Suppressor macrophage treated with lipopolysaccharide for 1 hour (primary cell): ENCODE results near the gene RPA1.
"Not testable (repeated sequence)": the region's sequence is repeated elsewhere in the genome, so short reads cannot be mapped to it uniquely, and the experiment has no call there.

Experiments used
- DNase-seq, 3 donors: peaks; one replicate each; pipeline ENCODE4 v3.0.0-alpha.2; 2020 to 2022

RPA1 gene

DNA sequence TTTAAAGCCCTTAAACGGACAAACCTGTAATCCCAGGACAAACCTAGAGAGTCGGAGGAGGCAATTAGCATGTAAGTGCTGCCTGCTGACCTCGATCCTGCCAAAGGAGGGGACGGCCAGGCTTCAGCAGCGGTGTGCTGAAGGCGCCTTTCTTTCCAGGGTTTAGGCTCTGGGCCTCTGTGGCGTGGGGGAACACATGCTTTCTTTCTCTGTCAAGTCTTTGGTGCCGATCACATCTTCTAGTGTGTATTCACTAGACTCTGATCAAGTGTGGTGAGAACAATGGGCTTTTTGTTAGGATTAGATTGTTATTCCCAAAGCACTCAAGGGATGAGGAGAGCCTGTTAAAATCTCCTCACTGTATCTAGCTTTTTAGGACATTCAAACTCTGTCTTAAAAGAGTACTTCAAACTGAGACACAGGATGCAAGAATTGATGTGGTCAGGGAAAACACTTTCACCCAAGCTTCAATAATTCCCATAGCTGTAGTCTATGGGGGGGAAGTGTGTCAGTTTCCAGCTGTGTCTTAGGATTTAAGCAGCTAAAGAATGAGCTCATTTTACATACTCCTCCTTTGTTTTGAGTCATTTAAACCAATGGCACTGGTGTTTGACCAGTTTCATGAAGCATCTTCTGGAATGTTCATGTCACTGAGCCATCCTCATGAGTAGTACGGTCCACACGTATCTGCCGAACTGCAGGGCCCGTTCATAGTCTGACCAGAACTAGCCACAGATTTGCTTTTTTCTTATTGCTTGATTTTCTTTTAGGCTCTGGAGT is 51.2 kb downstream of the RPA1 start:
- DNase-seq: no peak

DNA sequence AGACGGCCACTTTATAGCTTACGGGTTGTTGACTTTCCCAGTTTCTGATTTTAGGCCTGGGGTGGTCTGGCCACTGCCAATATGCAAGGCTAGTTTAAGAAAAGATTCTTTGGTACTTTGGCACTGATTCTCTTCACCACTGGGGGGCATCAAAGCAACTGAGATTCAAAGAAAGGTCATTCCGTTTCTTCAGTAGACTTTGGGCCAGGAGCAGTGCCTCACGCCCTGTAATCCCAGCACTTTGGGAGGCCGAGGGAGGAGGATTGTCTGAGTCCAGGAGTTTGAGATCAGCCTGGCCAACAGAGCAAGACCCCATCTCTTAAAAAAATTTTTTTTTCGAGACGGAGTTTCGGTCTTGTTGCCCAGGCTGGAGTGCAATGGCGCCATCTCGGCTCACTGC is 53.0 kb downstream of the RPA1 start:
- peak; percentile 54 to 58 (median 56) for DNase-seq

DNA sequence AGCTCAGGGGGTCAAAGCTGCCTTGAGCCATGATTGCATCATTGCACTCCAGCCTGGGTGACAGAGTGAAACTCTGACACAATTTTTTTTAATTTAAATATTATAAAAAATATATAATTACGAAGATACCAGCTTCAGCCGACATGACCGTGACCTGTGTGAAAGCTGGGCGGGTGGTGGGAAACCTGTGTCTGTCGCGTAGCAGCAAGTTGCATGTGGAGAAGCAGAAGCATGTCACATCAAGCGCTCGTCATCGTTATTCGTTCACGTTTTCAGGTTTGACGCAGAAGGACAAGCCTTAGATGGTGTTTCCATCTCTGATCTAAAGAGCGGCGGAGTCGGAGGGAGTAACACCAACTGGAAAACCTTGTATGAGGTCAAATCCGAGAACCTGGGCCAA is 53.7 kb downstream of the RPA1 start:
- DNase-seq: no peak

DNA sequence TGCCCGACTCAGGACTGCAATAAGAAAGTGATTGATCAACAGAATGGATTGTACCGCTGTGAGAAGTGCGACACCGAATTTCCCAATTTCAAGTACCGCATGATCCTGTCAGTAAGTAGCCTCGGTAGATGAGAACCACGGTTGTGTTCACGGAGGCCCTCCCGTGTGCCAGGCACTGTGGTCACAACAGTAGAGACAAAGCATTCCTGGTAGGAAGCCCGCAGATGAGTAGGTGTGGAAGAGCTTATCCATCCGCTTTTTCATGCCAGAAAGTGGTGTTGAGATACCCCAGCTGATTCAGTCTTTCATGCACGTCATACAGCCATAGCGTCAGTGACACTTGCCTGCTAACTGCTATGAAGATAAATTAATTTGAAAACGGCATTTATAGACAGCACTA is 58.9 kb downstream of the RPA1 start:
- no peak for DNase-seq

DNA sequence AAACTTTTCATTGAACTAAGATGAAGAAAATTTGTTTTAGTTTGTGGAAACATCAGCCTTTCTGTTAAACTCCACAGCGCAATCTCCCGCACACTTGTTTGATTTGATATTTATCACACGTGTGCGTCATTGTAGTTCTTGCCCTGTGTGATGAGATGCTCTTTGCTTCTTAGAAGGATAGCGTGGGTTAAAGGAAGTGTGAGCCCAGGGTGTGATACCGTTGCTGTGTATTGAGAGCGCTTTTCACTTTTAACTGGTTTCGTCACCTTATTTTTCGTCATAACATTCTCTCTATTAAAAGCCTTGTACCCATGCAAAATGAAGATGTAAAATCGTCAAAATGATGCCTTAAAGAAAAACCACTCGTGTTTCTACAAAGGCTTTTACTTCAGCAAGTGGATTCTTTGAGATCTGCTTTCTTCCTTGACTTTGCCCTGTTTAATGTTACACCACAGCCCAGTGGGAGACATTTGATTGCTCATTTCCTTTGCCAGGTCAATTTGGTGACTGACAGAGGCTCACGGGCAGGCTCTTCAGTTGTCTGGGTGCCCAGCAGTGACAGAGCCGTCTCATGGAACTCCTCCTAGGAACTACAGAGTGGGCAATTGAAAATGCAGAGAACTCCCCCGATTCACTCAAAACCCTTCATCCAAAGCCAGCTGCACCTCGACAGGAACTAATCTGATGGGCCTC is 61.1 kb downstream of the RPA1 start:
- DNase-seq: no peak

DNA sequence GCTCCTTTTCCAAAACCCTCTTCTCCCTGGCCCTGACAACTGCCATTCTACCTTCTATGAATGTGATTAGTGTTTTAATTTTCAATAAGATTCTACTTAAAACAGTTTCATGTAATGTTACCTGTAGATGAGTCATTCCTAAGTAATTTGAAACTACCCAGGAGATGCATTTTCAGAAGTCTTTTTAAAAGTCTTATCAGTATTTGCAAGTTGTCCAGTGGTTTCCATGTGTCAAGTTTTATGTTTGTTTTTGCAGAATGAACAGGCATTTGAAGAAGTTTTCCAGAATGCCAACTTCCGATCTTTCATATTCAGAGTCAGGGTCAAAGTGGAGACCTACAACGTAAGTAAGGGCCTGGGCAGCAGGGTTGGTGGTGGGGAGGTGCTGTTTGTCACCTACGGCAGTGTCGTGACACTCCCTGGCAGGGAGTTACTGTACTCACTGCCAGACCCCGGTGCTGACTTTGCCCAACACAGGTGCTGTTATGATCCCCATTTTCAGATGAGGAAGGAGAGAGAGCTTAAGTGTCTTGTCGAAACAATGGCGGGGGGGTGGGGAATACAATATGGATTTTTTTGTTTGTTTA is 65.0 kb downstream of the RPA1 start:
- no peak for DNase-seq

DNA sequence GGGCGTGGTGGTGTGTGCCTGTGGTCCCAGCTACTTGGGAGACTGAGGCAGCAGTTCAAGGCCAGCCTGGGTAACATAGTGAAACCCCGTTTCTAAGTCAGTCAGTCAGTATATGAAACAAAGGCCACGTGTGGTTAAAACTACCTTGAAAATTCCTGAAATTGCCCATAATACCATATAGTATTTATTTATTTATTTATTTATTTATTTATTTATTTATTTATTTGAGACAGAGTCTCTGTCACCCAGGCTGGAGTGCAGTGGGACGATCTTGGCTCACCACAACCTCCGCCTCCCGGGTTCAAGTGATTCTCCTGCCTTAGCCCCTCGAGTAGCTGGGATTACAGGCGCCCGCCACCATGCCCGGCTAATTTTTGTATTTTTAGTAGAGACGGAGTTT is 65.7 kb downstream of the RPA1 start:
- not testable (repeated sequence) for DNase-seq

DNA sequence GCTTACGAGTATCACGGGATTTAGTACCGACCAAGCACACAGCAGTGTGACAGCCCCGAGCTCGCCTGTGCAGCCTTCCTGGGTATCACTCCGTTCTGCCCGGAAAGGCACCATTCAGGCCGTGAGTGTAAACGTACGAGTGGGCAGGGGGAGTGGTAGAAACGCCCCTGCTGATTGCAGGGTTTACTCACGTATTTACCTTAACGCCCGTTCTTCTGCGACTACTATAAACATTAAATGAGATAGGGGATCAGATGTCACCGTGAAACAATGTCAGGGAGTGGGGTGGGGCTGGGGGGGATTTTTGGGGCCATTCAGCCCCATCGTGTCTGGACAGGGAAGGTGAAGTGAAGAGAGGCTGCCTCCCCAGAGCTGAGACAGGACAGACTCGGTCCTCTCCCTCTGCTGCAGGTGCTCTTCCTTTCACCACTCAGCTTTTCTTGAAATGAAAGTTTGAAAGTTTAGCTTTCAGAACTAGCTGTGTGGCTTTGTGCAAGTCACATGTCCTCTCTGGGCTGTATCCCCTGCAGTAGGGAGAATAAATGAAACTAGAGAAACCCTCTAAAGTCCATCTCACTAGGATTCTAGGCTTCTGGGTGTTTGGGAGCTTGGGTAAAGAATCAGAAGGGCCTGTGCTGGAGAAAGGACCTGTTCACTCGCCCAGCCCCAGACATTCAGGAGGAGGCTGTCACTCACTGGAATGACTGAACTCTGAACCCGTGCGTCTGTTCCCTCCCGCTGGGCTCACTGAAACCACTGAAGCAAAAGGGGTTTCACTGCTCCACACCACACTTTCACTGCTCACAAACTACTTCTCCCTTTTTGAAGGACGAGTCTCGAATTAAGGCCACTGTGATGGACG is 66.7 kb downstream of the RPA1 start:
- no peak for DNase-seq

DNA sequence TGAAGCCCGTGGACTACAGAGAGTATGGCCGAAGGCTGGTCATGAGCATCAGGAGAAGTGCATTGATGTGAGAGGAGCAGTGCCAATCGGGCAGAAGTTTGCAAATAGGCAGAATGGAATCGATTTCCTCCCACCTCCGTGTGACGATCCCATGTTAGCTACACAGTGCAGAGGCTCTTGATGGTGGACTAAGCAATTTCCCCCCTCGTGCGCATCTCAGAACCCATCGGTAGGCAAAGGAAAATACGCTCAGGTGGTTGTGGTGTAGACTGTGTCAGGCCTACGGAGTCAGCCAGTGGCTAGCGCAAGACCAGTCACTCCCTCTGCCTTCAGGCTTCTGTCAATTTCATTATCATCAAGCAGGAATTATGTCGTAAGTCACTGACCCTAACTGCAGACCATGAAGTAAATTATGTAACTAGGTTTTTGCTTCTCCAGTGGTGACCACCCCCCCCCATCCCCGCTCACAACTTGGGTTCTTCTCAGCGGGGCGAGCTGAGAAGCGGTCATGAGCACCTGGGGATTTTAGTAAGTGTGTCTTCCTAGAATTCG is 67.4 kb downstream of the RPA1 start:
- DNase-seq: no peak

DNA sequence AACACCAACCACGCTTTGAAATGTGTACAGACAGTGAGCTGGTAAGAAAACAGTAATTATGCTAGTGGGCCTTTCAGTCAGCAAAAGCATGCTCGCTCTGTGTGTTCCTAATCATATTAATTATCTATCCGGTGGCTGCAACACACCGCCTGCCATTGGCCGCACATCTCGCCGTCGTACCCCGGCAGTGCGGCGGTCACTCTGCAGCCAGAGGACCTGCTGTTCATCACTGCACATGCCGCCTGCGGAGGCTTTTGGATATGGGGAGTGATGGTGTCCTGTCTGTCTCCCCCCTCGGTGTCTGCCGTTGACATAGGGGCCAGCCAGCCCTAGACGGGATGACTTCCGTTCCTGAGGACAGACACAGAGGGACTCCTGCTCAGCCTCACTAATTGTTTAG is 68.5 kb downstream of the RPA1 start:
- no peak for DNase-seq

DNA sequence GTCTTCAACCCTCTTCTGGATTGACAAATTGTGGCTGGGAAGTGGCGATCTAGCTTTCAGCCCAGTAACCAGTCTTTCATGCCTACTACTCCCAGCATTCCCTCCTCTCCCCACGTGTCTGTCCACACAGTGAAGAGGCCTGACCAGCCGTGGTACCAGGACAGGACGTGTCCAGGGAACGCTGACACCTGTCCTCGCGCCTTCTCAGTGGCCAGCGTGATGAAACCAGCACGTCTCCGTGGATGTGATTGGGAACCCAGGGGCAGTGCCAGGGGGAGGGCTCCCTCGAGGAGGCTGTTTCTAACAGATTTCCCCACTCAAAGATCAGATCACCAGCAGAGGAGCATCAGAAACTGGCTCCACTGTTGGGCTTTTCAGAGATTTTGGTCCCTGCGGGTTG is 69.1 kb downstream of the RPA1 start:
- no peak for DNase-seq

DNA sequence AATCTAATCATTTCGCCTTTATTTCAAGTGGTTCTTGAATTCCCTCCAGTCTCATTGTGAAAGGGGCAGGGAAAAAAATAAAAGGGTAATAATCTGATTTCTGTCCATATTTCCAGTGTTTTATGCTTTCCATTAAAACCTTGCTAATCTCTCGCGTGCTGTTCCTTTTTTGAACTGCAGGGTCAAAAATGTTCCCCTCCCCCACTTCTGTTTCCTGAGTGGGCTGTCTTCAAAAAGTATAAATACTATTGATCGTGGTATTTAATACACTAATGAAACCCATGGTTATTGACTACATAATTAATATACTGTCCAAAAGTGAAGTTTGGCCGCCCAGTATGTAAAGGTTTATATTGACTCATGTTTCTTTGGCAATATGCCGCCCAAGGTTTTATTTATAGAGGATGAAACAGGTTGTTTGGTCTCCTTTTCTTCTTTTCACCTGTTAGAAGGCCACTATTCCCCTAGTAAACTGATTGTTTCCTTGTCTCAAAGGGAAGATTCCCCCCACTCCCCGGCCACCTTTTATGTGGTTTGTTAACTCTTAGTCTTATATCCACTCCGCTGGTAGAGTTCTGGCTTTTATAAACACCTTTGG is 69.7 kb downstream of the RPA1 start:
- no peak for DNase-seq

DNA sequence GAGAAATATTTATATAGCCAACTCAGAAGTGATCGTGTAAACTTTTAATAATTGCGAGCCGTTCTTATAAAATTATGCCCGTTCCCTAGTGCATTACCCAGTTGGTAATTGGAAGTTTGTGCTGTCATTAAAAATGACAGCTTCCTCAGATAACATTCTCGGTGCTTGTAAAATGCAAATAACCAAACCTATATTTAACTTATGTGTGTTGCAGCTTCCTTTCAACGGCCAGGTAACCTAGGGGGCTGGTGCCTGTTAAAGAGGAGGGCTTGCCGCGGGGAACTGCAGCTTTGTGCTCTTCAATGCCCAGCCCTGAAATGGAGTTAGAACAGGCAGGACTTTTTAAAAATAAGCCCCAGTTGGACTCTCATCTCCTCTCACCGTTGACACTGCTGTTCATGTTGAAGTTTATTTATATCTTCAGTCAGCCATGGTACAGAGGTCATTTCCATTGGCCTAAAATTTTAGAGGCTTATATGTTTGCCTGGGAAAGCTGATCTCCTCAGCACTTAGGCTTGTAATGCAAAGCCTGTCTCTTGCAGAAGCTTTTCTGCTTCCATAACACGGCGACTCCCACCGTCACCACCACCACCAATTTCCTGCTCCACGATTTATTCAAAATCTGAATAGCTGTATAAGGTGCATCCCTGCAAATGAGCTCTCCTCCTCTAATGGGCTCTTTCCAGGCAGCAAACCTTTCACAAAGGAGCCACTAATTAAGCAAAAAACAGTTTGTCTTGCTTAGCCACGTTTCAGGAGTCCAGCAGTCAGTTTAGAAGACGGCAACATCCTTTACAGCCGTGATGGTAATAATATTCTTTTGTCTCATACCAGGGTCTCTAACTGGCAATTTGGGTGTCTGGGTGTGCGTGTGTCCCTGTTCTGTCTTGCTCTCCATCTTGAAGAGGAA is 74.7 kb downstream of the RPA1 start:
- DNase-seq: no peak

DNA sequence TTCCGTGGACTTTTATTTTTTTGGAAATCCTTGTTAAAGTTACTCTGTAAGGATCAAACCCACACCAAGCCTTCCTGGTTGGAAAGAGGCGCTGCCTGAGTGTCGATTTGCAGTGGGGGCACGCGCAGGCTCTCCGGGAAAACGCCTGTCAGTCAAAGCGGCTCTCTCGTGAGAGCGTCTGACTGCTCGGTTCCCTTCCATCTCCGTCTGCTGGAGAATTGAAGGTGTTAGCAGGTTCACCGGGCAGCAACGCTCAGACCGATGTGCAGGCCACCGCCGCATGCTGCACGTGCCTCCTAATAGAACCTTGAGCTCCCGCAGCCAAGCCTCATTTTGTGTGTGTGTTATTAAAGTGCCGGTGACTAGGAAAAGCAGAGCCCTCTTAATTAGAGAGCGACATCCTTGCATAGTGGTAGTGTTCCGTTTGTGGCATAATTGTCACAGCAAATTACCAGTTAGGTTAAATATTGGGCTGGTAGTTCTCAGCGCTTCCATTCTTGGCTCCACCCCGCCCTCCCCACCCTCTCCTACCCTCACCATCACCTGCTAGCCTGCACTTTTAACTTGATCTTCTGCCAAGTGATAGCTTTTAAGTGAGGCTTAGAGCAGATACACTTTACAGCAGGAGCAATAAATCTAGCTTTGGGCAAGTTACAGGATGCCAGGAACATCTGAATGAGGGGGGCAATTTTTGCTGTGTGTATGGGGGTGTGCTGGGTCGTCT is 75.5 kb downstream of the RPA1 start:
- no peak for DNase-seq

DNA sequence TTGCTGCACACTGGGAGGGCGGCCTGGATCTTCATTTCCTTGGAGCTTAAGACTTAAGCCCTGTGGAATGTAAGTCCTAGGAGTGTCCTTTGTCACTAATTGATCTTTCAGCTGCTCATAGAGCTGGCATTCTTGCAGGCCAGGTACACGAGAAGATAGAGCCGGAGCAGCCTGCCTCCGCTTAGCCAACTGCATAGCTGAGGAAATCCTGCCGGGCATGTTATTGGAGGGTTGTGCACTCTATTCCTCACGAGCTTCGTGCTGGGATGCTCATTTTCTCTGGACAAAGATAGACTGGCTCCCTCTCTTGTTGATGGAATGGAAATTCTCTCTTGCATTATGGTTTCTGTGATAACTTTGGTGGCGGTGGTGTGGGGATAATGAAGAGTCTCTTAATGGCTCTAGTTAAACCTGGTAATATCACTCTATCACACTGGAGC is 76.9 kb downstream of the RPA1 start:
- no peak for DNase-seq

DNA sequence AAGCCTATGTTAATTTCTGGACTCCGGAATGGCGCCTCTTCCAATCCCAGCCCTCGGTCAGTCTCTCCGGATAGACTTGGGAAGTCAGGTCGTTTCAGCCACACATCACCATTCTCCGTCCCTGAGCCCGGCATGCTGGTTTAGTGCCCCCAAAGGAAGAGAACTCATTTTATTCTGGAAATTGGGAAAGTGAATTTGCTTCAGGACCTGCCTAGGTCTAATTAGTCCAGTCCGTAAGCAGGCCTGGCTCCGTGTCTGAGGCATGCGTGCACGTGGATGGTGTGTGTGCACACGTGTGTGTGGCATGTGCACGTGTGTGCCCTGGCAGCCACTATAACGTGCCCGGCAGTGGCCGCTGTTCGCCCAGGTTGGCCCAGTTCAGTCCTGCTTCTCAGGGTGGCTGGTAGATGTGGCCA is 77.4 kb downstream of the RPA1 start:
- no peak for DNase-seq

DNA sequence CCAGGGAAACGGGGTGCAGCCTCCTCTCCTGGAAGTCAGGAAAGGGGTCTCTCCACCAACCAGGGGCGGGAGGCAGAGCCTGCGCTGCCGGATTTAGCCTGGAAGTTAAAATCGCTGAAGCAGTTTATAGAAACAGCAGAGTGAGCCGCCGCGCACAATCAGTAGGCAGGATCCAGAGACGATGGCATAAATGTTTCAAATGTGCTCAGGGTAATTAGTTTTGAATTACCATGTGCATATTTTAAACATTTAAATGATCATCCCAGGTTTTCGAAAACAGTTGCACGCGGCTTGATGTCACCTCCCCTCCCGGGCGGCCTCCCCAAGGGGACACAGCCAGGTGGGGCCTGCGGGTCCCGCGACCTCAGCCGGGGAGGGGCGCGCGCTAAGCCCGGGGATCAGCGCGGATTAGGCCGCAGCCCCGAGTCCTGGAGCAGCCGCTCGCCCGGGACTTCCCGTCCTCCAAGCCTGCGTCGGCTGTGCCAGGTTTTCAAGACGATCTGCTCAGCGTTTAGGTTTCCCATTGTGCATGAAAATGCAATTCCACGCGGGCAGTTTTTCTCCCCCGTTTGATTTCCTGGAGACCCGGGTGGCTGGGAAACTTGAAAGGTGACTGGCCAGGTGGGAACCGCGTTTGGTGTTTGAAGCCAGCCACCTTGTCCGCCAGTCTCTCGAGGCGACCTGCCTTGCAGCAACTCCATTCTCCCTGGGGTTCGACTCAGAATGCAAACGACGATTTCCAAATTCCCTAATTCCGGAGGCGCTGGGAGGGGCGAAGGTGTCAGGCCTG is 78.3 kb downstream of the RPA1 start:
- DNase-seq: peak; percentile 29 to 57 (median 35)

DNA sequence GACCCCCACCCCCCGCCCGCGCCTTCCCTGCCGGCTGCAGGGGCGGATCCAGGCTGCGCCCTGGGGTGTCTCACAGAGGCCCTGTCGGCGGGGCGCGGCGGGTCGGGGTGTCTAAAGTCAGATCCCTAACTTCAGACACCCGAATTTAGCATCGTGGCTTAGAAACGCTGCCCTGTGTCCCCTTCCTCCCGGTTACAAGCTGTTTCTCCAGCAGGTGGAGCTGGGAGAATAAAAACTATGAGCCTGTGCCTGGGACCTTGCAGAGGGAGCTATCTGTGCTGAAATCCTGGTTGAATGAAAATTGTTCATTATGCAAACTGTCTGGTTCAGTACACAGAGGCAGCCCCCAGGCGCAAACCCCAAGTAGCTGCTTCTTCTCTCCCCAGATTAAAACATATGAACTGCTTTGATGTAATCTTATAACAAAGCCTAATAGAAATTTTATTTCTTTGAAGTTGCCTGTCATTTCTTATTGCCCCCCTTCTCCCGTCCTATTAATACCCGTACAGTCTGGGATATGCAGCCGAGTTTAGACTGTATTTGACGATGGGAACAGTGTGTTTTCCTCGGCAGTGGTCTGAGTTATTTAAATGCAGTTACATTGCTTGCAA is 79.0 kb downstream of the RPA1 start:
- peak; percentile 67 to 75 (median 68) for DNase-seq

DNA sequence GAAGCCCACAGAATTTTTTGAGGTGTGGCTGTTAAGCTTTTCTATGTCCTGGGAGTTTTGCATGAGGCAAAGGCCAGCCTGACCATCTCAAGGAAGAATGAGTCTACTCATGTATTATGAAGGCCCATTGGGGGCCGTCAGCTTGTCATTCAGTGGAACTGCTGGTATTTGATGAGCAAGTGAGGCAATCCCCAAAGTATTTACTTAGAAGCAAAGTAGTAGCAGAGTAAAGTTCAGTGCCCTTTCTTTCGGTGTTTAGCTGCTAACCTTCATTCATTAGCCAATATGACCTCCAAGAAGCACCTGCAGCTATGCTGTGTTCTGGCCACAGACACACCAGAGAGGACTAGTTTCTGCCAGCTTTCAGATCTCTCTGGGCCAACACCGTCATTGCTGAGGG is 80.2 kb downstream of the RPA1 start:
- no peak for DNase-seq
